GM19468 (cell line): ENCODE measurements around the gene TMEM181.
"Not testable (repeated sequence)": the region's sequence is repeated elsewhere in the genome, so short reads cannot be mapped to it uniquely, and the experiment has no call there.

Experiments
- ATAC-seq: cut with Tn5 transposase; IDR thresholded peaks from one replicate; pipeline ENCODE4 v1.9.1; 2021; ENCODE audit warnings: mild to moderate bottlenecking, moderate library complexity, moderate number of reproducible peaks; ENCODE audit not compliant: unreplicated experiment; ENCODE audit errors: extremely low read depth

Gene TMEM181

DNA sequence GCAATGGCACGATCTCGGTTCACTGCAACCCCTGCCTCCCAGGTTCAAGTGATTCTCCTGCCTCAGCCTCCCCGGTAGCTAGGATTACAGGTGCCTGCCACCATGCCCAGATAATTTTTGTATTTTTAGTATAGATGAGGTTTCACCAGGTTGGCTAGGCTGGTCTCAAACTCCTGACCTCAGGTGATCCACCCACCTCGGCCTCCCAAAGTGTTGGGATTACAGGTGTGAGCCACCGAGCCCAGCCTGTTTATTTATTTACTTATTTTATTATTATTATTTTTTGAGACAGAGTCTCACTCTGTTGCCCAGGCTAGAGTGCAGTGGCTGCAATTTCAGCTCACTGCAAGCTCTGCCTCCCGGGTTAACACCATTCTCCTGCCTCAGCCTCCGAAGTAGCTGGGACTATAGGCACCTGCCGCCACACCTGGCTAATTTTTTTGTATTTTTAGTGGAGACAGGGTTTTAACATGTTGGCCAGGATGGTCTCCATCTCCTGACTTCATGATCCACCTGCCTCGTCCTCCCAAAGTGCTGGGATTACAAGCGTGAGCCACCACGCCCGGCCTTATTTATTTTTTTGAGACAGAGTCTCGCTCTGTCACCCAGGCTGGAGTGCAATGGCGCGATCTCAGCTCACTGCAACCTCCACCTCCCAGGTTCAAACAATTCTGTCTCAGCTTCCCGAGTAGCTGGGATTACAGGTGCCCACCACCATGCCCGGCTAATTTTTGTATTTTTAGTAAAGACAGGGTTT is 92.3 kb downstream of the TMEM181 start:
- ATAC-seq: not testable (repeated sequence)

DNA sequence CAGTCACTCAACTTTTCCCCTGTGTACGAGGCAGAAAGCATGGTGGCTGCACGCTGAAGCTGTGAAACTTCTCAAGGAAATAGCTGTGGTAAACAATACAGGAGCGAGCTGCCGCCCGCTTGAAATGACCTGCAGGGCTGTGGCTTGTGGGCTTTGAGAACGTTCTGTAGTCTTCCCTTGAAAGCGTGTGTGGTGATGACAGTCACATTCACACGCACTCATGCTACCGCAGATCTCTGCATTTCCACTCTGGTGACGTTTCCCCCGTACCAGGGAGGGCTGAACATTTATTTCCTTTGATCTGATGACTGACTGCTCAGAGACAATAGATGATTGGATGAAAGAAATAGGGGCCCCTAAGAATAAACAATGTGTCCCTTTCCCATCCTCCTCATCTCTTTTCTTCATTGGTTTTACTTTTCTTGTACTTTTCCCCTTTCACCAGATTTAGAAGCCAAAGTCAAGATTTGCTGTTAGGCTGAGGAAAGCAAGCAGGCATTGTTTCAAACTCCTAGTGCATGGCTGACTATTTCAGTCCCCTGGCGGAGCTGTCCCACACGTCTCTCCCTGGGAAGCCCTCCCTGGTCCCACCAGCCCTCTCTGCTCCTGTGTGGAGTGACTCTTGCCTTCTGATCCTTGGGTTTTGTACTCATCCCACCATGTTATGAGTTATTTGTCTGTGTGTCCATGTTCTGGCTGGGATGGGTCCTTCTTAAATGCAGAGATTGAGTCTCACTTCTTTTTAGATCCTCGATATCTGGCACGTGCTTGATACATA is 93.9 kb downstream of the TMEM181 start:
- peak; percentile 49 for ATAC-seq

DNA sequence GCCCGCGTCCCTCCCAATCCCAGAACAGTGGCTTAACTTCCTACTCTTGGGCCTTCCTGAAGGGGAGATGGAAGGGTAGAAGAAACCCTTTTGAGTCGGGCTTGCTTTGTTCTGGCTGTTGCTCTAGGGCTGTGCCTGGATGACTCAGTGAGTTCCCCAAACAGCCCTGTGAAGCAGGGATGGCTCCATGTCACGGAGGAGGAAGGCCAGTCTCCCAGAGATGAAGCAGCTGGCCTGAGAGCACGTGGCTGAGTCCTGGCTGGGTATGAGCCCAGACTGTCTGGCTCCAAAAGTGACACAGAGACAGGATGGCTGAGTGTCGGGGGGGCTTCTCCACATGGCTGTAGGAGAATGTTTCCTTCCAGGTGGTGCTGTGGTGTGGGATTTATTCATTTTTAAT is 94.6 kb downstream of the TMEM181 start:
- no peak for ATAC-seq

DNA sequence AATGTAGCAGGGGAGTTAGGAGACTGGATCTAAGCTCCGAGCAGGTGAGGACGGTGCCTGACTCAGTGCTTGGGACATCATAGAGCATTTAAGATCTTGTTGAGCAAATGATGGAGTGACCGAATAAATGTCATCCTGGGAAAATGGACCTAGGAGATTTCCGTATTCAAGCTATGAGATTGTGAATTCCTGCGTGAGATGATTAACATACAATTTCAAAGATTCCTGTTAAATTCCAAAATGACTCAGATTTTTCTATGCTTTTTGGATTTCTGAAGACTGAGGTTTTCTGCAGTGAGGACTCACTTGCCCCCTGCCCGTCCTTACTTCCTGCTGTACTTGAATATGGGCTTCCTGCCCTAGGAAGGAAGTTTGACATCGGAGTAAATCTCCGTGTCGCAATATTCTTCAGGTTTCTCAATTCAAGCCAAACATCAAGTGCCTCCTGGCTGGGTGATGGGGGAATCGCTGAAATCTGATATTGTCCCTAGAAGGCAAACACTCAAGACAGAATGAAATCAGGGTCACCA is 95.1 kb downstream of the TMEM181 start:
- no peak for ATAC-seq

DNA sequence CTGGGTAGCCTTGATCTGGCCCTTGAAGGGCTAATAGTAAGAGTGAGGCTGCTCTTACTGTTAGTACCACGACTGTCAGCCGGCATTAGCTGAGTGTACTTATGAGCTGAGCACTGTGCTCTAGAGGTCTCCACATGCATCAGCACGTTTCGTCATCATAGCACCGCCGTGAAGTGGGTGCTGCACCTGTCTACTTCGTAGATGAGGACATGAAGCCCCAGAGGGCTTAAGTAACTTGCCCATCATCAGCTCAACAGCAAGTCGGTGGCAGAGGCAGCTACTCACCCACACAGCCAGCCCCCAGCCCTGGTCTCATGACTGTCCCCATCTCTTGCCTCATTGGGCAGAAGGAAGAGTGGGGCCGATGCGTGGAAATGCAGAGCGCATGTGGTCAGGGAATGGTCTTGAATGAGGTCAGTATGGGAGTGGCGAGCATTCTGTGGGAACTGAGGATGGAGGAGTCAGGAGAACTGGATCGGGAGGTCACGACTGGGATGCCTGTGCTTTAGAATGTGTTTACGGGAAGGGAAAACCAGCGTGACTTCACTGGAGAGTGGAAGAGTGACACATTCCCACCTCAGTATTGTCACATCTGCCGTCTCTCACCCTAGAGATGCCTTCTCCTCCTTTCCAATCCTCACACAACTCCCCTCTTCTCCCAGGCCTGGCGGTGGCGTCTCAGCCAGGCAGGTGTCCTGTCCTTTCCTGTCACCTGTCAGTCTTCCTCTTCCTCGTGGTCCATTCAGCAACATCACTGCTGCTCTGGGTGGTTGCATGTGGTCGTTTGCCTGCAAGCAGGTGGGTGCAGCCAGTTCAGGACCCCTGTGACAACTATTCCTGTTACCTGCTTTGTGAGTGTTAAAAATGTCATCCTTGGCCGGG is 95.9 kb downstream of the TMEM181 start:
- ATAC-seq: no peak

DNA sequence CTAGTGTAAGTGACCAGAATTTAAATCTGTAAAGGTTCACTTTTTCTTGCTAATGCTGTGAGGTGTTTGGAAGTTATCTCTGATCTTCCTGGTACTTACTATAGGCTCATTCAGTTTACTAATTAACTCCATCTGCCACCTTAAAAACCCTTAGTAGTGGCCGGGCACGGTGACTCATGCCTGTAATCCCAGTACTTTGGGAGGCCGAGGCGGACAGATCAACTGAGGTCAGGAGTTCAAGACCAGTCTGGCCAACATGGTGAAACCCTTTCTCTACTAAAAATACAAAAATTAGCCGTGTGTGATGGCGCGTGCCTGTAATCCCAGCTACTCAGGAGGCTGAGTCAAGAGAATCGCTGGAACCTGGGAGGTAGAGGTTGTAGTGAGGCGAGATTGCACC is 97.1 kb downstream of the TMEM181 start:
- not testable (repeated sequence) for ATAC-seq

DNA sequence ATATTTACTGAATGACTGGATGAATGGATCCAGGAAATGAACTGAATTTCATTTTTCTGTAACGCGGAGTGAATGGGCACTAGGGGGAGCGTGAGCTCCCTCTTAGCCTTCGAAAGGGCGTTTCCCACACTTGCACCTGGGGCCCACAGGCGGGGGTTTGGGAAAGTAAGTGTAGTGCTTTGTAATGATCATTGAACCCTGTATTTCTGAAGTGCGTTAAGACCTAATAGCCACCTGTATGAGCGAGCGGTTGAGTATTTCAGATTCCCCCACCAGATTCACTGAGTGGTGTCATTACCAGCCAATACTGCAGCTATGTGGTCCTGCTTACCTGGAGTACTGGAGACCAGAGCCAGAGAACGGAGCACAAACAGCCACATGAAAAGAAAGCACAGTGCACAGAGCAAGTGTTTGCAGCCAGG is 100.5 kb downstream of the TMEM181 start:
- no peak for ATAC-seq

DNA sequence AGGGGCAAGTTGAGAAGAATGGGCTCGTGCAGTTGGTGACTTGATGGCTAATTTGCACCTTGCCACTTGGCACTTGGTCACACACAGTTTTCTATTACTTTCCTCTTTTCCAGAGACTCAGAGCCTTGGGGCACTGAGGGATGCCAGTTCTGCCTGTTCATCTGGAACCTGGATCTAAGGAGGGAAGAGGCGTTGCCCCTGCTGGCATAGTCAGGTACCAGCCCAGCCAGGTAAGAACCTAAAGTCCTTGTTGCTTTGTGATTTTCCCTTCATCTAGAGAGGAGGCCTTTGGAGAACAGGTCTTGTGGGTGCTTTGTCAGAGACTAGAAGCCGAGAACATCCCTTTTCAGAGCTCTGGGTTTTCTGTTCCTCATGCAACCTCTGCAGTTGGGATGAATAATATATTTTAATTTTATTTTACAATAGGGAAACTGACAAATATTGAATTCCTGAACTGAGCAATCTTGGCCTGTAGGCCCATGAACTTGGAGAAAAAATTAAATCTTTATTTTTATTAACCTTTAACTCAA is 101.3 kb downstream of the TMEM181 start:
- ATAC-seq: no peak

DNA sequence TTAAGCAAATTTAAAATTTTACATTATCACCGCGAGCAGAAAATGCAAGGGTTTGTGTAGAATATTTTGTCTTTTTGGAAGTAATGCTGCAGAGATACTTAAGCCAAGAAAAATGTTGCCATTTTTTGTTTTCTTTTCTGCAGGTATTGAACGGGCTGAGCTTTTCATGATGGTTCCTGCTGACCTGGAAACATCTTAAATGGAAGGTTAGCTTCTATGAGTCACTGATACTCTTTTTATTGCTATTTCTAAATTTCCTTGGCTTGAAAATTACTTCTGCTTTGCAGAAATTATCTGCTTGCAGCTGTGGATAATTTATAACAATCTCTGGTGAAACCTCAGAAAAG is 102.7 kb downstream of the TMEM181 start:
- no peak for ATAC-seq

DNA sequence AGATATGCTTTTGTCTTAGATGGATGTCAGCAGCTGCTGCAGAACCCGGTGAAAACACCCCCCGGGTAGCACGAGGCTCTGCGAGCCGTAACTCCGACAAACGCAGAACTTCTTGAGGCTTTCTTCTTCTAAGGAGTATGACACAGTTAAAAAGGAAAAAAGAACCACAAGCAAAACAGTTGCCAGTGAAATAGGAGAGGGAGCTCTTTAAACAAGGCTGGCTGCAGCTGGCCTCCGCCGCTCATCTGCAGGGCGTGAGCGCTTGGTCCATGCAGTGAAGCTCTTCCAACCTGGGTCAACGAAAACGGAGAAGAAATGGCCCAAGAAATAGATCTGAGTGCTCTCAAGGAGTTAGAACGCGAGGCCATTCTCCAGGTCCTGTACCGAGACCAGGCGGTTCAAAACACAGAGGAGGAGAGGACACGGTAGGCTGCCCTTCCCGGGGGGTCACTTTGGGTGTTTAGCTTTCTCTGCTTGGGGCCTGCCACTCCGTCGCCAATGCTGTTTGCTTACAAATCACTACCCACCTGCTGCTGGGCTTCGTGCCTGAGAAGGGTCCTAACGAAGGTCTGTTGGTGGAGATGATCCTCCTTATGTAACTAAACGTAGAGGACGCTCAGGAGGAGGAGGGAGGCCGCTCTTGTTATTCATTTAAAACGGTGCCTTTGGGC is 103.2 kb downstream of the TMEM181 start:
- ATAC-seq: no peak

DNA sequence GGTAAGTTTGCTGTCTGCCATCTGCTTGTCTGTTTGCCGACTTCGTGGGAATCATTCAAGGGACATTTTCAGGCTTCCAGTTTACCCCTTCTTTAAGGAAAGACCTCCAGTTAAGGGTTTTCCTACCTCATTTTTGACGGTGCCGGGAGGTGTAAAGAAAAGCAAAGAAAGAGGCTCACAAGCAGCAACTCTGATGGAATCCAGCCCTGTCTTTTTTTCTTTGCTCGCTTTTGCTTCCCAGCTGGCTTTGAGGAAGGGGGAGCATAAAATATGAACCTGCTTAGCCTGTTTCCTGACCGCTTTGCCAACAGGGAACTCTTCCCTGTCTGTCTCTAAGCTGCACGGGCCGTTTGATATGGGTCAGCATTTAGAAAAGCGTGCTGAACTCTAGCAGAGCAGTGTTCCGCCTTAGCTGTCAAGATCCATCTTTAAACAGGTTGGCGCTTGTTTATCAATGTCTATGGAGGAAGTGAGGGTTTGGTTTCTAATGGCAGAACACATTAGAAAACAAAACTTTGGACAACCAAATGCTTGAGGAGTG is 103.8 kb downstream of the TMEM181 start:
- ATAC-seq: no peak

DNA sequence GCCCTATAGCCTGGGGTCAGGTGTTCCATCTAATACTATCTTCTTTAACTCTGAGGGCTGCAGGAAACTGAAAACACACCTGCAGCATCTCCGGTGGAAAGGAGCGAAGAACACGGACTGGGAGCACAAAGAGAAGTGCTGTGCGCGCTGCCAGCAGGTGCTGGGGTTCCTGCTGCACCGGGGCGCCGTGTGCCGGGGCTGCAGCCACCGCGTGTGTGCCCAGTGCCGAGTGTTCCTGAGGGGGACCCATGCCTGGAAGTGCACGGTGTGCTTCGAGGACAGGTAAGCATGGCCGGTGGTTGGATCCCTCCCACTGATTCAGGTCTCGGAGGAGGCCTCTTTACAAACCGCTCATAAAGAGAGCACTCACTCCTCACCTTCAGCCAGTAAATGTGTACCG is 105.4 kb downstream of the TMEM181 start:
- no peak for ATAC-seq

DNA sequence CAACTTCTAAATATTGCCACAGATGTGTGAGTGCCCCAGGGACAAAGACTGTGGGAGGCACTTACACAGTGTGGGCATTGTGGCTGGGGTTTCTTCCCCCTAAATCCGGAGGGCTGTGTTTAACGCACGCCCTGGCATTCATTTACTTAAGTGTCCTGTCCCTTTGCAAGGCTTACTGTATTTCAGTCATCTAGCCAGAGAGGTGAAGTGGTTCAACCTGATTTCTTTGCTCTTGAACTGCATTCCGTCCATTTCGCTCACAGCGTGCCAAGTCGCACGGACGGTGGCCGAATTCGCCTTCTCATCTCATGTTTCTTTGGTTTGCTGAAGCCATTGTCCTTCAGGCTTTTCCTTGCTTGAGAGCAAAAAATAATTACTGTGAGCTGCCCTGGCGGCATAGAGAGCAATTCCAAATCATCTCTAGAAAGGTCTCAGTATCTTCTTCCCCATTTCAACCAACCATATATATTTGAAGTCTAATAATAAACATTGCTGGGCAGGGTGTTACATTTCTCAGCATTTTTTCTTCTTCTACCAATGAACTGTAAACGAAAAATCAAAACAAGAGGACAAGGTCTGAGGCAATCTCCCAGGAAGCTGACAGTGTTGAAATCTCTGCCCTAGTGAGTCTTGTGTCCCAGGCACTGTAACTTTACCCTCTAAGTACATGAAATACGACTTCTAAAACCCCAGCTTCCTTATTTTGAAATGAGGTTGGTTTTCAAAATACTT is 106.9 kb downstream of the TMEM181 start:
- no peak for ATAC-seq

DNA sequence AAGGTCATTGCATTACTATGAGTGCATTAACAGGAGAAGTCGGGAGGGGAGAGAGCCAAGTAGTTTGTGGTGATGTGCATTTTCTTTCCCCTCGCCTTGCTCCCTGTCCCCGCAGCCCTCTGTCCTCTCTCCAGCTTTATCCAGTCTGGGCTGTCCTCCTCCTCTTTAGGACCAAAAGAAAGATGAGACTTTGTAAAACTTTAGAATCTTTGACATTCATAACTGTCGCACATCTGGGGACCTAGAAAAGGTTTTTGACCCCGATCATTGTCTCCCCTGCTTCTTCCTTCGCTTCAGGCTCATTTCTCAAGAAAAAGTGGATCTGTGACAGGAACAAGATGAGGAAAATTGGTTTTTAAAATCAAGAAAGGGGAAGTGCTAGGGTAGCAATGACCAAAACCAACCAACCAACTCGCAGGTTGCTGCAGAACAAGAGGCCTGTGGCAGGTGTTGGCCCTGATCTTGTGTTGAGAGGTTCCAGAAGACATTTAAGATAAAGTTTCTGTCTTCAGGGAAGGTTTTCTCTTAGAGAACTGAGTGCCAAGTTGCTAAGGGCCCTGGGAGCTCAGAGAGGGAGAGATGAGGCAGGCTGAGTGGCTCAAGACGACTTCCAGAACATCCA is 107.6 kb downstream of the TMEM181 start:
- no peak for ATAC-seq

DNA sequence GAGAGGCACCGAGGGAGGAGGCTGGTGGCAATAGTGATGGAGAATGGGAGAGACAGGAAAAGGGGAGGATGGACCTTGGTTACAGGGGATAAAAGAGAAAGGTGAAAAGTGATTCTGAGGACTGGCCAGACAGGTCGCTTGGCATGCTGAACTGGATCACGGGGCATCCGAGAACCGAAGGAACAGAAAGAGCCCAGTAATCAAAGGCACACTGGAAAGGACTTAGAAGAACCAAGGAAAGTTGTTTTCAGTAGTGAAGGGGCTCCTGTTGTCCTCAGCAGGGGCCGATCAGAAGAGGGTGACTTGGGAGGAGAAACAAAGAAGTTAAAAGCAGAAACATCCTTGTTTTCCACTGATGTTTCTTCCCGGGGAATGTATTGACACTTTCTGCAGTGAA is 108.8 kb downstream of the TMEM181 start:
- ATAC-seq: no peak

DNA sequence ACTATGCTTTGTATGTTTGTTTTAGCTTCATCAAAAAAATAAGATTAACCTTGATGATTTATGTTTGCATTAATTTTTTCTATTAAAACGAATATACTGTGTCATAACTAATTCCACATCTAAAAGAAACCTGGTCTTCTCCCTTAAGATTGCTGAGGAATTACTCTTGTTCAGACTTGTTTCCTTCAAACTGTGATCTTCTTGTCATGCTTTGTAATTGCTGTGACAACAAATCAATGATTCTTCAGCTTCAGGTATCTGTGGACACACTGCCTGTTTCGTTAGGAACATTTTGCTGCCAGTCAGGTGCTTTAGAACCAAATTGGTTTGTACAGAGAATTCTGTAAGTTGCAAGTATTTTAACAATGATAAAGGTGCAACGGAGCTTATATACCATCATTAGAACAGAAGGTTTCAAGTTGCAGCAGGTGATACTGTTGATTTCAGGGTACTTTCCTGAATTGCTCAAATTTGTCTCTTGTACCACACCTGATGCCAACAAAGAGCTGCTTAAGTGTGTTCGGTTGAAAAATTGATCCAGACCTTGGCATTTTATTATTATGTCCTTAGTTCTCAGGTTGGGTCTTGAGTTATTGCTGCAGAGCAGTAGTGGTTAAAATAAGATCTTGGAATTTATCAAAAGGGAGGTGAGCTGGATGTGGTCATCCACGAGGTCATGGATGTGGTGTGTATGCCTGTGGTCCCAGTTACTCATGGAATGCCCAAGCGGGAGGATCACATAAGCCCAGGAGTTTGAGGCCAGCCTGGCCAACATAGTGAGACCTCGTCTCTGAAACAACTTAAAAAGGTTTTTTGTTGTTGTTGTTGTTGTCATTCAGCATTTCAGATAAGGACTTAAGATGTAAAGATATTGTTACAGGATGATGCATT is 109.5 kb downstream of the TMEM181 start:
- ATAC-seq: no peak

DNA sequence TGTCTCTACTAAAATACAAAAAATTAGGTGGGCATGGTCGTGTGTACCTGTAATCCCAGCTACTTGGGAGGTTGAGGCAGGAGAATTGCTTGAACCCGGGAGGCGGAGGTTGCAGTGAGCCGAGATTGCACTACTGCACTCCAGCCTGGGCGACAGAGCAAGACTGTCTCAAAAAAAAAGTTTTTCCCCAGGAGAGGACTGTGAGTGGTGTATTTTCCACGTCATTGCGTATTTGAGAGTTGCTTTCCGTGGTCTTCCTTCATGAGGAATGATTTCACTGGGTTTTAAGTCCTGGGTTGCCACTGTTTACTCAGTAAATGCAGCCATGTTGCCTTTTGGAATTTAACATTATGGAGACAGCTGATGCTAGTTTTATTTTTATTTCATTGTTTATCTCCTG is 112.2 kb downstream of the TMEM181 start:
- not testable (repeated sequence) for ATAC-seq
